HL-60/S4 (cell line): ENCODE data around the gene TMEM271.
"Not testable (repeated sequence)": the region's sequence is repeated elsewhere in the genome, so short reads cannot be mapped to it uniquely, and the experiment has no call there.

ENCODE experiments used
- in situ Hi-C: fragments of 300-500 bp; cut with MboI; formaldehyde crosslinking; loops from 2 replicates; pipeline ENCODE4 v1.14.3; 2022; ENCODE audit warnings: low sequenced_read_pairs

Gene TMEM271

DNA sequence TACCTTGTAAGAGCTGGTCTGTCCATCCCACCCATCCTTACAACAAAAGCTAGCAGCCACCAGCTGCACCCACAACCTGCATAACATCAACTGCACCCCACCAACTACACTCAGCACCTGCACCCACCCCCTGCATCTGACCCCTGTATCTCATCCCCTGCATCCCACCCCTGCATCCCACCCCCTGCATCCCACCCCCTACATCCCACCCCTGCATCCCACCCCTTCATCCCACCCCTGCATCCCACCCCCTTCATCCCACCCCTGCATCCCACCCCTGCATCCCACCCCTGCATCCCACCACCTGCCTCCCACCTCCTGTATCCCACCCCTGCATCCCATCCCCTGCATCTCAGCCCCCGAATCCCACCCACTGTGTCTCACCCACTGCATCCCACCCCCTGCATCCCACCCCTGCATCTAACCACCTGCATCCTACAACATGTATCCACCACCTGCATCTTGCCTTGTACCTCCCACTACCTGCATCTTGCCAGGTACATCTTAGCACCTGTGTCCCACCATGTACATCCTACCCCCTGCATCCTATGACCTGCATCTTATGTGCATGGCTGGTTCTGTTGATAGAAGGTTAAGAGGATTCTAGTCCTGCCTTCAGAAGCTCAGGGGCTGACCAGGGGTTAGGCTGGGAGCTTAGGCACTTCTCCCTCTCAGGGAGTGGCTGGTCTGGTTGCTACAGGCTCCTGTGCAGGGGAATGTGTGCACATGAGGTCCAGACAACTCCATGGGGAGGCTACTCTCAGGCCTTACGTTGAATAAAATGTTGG is 9.4 kb downstream of the TMEM271 start:
- in situ Hi-C loops: no loop called here

DNA sequence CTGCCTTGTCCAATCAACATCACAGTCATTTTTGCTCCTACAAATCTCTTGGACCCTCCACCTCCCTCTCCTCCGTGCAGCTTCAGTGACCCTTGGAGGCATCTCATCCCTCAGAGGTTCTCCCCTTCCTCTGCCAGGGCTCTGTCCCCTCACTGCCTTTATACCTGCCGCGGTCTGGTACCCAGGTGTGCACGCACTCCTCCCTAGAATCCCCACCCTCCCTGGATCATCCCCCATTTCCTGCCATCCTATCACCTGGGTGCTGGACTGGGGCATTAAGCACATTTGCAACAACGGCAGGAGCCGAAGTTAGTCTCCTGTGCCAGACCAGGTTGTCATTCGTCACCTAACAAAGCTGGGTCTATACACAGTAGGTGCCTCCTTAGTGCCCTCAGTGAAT is 10.1 kb downstream of the TMEM271 start:
- in situ Hi-C loops: no loop called here

DNA sequence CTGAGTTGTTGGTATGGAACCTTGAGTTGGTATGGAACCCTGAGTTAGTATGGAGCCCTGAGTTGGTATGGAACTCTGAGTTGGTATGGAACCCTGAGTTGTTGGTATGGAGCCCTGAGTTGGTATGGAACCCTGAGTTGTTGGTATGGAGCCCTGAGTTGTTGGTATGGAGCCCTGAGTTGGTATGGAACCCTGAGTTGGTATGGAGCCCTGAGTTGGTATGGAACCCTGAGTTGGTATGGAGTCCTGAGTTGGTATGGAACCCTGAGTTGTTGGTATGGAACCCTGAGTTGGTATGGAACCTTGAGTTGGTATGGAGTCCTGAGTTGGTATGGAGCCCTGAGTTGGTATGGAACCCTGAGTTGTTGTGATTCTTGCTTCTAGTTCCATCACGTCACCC is 10.5 kb downstream of the TMEM271 start:
- in situ Hi-C loops: not testable (repeated sequence)

DNA sequence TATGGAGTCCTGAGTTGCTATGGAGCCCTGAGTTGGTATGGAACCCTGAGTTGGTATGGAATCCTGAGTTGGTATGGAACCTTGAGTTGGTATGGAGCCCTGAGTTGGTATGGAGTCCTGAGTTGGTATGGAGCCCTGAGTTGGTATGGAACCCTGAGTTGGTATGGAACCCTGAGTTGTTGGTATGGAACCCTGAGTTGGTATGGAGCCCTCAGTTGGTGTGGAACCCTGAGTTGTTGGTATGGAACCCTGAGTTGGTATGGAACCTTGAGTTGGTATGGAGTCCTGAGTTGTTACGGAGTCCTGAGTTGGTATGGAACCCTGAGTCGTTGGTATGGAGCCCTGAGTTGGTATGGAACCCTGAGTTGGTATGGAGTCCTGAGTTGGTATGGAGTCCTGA is 13.6 kb downstream of the TMEM271 start:
- in situ Hi-C loops: not testable (repeated sequence)

DNA sequence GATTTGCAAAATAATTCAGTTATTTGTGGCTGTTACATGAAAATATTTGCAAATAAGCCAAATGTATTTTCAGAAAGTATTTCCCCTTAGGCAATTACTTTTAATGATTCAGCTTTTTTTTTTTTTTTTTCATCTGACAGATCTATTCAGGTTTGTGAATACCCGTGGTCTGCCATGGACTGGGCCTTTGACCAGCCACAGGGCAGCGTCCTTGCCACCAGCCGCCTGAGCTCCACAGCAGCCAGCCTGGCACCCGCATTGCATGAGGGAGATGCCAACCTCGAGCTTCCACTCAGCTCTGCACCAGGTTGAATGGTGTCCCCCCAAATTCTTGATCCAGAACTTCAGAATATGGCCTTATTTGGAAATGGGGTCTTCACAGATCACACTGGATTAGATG is 14.7 kb downstream of the TMEM271 start:
- in situ Hi-C loops: no loop called here

DNA sequence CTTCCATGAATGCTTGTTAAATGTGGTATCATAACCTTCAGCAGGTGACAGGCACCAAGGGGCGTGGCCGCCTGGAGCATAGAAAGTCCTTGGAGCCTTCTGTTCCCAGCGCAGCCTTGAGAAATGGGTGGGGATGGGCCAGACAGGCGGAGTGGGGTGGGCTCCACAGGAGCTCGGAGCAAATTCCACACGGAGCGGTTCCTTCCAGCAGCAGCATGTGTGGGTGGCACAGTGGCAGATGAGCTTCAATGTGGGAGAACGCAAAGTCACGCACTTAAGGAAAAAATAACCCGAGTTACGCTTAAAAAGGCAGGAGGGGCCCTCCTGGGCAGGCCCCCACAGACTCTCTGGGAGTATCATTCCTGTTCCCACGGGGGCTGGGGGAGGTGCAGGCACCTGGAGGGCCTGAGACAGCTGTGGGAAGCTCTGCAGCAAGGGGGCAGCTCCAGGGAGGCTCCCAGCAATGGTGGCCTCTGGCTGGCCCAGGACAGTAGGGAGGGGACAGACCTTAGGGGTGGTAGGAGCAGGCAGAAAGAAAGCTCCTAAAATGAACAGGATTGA is 15.3 kb downstream of the TMEM271 start:
- in situ Hi-C loops: no loop called here

DNA sequence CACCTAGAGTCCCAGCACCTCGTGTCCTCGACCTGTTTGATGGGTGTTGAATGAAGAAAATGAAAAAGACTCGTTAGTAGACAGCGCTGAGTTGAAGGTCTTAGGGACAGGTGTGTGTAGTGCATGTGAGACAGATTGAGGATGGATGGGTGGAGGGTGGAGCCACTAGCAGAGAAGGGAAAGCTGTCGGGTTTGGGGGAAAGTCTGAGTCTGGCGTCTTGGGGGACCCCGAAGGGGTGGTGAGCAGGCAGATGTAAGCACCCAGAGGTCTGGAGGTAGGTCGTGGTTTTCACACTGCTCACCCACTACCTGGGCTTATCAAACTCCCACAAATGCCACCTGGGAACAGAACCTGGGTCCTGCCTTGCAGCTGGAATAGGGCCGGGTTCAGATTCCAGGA is 16.0 kb downstream of the TMEM271 start:
- in situ Hi-C loops: no loop called here

DNA sequence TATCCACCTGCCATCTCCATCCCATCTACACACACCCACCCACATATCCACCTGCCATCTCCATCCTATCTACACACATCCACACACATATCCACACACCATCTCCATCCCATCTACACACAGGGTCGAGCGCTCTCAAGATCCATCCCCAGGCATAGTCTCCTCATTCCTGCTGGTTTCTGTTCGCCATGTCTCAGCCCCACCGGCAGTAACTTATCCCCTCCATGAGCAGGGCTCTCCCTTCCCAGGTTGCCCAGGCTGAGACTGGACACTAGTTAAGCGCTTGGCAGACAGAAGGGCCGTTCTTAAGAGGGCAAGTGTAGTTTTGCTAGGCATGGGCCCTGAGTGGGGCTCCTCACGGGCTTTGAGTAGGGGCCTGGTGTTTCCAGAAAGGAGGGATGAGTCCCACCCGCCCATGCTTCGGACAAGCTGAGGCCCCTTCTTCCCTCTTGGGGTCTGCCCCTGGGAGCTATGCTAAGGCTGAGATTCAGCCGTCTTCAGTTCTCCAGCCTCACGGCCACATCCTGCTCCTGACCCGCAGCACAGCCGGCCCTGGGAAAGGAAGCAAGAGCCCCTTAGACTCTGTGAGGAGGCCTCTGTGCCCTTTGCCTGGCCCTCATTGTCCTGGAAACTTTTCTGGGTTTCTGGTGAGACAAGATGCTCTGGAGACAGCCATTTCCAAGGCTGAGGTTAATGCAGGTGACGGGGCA is 20.4 kb downstream of the TMEM271 start:
- in situ Hi-C loops: no loop called here

DNA sequence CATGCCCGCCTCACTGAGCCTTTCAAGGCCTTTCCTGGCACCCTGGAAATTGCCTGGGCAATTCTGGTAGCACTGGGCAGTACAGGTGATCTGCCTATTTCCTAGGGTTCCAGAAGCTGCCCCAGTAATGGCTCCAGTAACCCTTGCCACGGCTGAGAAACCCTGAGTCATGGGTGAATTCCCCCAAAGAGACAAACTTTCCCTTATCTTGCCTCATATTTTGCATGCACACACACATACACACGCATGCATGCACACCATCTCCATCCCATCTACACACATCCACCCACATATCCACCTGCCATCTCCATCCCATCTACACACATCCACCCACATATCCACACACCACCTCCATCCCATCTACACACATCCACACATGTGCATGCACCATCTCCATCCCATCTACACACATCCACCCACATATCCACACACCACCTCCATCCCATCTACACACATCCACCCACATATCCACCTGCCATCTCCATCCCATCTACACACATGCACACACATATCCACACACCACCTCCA is 21.2 kb downstream of the TMEM271 start:
- in situ Hi-C loops: not testable (repeated sequence)

DNA sequence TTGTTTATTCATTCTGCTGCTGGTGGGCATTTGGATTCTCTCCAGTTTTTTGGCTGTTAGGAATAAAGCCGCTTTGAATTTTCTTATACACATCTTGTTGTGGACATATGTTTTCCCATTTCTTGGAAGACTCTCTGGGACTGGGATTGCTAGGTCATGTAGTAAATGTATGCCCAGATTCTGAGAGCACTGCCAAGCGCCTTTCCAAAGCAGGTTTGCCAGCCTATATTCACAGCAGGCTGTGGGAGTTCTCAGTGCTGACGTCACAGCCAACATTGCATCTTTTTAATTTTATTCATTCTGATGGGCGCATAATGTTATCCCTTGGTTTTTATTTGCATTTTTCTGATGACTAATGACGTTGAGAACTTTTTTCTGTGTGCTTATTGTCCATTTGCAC is 24.1 kb downstream of the TMEM271 start:
- in situ Hi-C loops: no loop called here

DNA sequence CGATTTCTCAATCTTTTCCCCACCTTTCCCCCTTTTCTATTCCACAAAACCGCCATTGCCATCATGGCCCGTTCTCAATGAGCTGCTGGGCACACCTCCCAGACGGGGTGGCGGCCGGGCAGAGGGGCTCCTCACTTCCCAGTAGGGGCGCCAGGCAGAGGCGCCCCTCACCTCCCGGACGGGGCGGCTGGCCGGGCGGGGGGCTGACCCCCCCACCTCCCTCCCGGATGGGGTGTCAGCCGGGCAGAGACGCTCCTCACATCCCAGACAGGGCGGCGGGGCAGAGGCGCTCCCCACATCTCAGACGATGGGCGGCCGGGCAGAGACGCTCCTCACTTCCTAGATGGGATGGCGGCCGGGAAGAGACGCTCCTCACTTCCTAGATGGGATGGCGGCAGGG is 25.8 kb downstream of the TMEM271 start:
- in situ Hi-C loops: not testable (repeated sequence)

DNA sequence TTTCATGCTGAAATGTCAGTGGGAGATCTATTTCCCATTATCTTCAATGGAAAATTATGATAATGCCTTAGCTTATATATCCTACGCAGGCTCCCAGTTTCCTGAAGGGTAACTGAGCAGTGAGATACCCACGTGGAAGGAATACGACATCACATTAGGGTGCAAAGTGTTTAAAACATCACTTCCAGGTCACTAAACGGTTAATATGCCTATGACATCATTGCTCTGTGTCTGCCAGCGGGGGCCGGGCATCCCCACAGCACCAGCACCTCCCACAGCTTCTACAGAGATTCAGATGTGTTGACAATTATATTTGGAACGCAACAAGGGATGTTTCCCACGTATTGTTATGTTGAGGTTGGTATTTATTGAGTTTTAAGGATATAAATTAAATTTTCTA is 27.1 kb downstream of the TMEM271 start:
- in situ Hi-C loops: no loop called here

DNA sequence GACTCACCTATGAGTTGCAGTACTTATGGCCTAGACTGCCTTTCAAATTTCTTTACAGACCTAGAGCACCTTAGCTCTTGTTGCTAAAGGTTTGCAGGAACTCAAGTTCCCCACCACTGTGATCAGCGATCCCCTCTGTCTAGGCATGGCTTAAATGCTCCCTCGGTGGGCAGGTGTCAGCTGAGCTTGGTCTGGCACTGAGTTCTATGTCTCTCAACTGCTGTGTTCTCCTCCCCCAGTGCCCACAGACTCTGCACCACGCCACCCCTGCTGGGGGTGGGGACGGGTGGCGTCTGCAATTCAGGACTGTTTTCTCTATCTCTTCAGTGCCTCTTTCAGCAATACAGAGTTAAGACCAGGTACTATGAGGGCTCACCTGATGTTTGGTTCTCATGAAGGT is 30.5 kb downstream of the TMEM271 start:
- in situ Hi-C loops: no loop called here

DNA sequence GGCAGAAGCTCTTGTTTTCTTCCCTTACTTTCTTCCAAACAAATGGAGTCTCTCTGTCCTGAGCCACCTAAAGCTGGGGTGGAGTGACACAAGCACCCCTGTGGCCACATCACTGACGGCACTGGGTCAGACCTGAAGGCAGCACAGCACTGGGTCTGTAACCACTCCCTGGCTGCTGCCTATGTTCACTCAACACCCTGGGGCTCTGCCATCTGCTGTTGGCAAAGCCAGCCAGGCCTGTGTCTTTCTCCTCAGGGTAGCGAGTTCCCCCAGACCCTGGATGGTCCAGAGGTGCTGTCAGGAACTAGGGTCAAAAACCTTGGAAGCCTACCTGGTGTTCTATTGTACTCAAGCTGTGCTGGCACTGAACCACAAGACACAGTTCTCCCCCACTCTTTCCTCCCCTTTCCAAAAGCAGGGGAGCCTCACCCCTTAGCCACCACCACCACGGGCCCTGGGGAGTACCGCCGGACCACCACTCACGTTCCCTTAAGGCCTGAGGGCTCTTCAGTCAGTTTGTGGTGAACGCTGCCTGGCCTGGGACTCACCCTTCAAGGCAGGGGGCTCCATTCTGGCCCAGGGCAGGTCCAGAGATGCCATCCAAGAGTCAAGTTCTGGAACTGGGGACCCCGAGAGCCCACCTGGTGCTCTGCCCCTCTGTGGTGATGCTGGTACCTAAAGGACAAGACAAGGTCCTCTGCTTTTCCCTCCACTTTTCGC is 31.5 kb downstream of the TMEM271 start:
- in situ Hi-C loops: no loop called here

DNA sequence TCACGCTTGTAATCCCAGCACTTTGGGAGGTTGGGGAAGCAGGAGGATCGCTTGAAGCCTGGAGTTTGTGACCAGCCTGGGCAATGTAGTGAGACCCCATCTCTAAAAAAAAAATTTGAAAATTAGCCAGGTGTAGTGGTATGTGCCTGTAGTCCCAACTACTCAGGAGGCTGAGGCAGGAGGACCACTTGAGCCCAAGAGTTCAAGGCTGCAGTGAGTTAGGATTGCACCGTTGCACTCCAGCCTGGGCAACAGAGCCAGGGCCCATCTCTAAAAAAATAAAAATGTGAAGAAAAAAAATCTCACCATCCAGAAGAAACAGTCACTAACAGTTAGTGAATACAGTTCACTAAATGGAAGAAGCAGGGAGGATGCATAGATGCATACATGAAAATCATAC is 34.8 kb downstream of the TMEM271 start:
- in situ Hi-C loops: no loop called here

DNA sequence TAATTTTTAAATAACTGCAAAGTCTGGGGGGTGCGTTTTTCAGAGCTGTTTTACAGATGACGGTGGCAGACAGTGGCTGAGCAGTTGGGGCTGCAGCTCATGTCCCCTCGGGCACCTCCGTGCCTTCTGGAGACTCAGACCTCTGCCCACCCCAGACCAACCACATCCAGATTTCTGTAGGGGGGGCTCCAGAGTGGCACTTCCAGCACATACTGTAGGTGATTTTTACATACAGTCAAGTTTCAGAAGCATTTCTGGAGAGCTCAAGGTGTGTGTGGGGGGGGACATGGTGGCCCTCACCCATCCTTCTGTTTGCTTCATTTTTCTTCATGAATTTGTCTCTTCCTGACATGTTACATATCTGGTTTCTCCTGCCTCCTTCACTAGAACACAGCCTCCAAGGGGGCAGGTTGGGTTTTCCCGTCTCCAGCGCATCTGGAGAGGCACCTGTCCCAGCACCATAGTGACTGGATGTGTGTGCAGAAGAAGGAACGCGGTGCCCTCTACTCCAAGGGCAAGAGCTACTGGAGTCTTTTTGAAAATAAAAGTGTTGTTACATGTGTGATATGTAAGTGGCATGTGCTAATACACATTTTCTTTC is 37.5 kb downstream of the TMEM271 start:
- in situ Hi-C loops: no loop called here

DNA sequence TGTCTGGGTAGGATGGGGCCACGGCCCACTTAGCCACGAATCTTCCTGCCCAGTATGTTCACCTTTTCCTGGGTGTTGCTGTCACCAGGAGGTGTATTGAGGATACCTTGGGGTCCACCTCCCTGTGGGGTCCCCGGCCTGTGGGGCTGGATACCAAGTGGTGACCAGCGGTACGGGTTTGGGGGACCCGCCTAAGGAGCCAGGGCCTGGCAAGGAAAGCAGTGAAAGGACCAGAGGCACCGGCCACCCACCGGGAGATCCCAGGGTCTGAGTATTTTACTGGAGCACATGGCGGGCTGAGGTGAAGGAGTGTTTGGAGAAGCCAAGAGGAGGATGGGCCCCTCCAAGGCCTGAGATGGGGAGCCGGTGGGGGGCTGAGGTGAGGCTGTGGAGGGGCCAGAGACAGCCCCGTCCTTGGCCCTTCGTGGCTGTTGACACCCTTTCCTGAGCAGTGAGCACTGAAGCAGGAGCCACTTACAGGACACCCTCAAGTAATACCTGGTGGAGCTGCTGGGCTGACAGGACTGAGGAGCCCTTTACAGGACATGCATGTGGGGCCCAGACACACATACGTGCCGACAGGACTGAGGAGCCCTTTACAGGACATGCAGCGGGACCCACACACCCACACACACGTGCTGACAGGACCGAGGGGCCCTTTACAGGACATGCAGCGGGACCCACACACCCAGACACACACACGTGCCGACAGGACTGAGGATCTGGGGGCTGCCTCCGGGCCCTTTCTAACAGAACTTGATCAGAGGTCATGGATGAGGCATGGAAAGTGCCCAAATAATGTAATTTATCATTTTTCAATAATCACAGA is 38.4 kb downstream of the TMEM271 start:
- in situ Hi-C loops: no loop called here

DNA sequence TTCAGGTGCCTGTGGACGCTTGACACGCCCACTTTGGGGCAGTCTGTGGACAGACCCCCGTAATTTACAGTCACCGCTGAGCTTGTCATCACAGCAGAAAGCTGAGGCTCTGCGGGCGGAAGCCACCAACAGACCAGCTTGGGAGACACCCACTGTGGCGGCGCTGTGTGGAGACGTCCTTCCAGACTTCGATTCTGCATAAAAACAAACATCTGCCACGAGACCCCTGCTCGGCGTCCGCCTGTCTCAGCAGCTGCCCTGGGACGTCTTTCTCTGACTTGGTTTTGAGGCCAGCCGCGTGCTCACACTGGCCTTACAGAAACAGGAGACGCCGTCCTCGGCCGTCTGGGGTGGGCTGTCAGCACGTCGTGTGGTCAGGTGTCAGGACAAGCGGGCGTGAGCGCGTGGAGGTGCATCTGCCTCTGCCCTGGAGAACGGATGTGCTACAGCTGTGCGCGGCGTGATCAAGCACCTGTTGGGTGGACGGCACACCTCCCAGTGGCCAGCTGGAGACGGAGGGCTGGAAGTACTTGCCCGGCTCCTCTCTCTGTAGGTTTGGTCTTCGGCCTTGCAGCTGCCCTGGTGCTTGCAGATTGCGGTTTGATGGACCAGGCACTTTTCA is 39.6 kb downstream of the TMEM271 start:
- in situ Hi-C loops: no loop called here

DNA sequence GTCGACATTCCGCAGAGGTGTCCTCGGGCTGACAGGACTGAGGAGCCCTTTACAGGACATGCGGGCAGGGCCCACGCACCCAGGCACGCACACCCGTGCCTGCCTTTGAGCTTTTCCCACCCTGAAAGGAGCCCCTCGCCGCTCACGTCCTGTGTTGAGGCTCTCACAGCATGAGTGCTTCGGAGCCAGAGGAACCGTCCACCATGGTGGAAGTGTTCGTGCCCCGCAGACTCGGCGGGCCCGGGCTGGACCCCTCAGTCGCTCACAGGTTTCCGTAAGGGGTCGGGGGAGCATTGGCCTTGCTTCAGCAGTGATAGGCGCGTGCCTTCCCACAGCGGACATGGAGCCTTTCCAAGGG is 40.2 kb downstream of the TMEM271 start:
- in situ Hi-C loops: no loop called here
